ENCODE data around the gene GPR35.

GPR35 gene

DNA sequence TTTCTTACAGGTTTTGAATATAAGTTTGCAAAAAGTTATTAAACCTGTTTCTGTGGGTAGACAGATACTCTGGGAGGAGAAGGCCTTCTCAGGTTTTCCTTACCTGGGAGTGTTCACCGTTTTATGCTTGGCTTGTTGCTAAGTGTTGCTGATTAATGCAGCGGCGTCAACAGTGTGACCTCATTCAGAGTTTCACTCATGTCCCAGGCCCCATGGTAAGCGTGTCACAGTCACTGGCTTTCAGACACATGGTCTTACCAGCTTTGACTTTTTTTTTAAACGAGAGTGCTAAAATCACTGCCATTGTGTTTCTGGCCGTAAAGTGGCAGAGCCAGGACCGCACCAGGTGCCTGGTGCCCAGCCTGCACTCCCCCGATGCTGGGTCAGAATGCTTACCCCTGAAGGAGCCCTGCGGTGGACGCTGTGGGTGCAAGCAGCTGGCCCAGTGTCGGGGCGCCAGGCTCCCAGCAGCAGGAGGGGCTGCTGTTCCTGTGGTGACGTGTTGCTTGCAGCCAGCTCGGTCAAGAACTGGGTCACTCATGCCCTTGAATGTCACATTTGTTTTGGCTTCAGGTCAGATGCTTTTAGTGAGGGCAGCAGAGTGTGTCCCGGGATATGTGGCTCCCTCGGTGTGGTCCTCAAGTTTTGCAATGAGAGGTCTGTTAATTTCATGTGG is 35.3 kb upstream of the GPR35 start:
- no peak for DNase-seq

DNA sequence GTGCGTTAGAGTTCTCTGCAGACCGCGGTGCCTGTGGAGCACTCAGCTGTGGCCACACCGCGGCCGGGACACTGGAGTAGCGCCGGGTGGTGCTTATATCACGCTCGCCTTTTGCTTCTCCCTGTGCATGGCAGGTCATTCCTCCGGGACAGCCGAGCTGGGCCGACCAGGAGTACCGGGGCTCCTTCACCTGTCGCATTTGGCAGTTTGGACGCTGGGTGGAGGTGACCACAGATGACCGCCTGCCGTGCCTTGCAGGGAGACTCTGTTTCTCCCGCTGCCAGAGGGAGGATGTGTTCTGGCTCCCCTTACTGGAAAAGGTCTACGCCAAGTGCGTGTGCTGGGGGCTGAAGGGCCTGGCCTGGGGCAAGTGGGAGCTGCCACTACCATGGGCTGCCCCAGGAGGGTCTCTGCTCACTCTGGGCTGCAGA is 34.6 kb upstream of the GPR35 start:
- DNase-seq: no peak

DNA sequence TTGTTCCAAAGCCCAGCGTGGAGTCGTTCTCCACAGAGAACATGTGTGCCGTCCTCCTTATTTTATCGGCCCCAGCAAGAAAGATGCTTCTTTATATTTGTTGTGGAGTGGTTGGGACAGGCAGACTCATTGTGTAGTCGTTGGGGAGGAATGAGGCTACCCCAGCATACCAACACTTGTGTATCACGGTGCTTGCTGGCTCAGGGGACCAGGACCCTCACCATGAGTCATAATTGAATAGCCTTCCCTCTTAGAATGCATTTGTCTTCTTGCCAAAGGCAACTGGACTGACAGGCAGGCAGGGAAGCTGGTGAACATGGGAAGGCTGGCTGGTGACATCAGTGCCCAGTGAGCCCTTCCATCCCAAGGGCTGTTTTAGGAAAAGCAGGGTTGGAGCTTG is 34.1 kb upstream of the GPR35 start:
- no peak for DNase-seq

DNA sequence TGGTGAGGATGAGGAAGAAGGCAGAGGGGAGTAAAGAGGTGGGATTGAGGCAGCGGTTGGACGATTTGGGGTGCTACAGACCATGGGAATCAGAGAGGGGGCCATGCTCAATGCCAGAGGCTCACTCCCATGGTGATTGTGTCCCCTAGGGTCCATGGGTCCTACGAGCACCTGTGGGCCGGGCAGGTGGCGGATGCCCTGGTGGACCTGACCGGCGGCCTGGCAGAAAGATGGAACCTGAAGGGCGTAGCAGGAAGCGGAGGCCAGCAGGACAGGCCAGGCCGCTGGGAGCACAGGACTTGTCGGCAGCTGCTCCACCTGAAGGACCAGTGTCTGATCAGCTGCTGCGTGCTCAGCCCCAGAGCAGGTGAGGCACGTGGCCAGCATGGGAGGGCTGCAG is 33.5 kb upstream of the GPR35 start:
- DNase-seq: no peak

DNA sequence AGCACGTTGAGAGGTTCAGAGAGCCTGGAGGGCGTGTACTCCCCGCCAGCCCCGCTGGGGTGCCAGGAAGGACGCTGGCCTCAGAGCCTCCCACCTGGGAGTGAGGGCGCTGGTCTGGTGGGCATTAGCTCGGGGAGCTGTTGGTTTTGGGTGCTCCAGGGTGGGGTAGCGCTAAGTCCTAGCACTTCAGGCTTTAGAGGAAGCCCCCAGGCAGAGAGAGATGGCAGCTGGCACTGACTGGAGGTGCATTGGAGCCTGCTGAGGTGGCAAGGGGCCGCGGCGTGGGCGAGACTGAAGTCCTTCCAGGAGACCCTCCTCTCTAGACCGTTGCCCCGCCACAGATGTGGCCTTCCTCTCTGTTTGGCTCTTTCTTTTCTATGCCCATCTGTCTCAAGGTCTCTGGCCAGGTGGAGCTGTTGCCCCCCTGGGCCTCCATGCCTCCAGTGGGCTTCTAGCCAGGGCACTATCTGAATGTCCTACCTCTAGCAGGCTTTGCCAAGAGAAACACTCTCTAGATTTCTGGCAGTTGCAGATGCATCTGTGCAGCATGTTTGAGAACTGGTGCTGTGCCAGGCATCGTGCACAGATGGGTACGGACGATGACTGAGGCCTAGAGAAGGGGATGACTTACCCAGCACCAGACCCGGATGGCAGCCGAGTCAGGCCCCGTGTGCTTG is 32.1 kb upstream of the GPR35 start:
- no peak for DNase-seq

DNA sequence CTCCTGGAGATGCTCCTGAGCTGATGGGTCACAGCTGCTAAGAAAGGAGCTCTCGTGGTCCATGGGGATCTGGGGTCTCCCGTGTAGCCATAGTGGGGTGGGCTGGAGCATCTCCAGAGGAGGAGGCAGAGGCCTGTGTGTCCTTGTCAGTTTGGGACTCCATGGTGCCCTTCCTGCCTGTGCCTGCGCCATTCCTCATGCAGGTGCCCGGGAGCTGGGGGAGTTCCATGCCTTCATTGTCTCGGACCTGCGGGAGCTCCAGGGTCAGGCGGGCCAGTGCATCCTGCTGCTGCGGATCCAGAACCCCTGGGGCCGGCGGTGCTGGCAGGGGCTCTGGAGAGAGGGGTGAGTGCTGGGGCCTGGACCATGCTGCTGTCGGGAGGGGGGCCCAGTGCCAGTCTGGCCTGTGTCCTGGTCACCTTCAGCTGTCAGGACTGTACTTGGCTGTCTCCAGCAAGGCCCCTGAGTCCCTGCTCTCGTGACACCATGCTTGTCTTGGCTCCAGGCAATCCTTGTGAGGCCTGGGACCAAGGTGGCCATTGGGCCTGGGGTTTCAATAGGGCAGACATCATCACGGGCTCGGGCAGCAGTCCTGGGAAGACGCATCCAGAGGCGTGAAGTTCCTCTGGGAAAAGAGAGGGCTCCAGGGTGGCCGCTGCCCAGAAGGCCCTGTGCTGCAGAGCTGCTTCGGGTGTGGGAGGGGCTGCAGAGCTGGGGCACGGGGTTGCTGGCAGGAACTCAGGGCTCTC is 31.4 kb upstream of the GPR35 start:
- no peak for DNase-seq

DNA sequence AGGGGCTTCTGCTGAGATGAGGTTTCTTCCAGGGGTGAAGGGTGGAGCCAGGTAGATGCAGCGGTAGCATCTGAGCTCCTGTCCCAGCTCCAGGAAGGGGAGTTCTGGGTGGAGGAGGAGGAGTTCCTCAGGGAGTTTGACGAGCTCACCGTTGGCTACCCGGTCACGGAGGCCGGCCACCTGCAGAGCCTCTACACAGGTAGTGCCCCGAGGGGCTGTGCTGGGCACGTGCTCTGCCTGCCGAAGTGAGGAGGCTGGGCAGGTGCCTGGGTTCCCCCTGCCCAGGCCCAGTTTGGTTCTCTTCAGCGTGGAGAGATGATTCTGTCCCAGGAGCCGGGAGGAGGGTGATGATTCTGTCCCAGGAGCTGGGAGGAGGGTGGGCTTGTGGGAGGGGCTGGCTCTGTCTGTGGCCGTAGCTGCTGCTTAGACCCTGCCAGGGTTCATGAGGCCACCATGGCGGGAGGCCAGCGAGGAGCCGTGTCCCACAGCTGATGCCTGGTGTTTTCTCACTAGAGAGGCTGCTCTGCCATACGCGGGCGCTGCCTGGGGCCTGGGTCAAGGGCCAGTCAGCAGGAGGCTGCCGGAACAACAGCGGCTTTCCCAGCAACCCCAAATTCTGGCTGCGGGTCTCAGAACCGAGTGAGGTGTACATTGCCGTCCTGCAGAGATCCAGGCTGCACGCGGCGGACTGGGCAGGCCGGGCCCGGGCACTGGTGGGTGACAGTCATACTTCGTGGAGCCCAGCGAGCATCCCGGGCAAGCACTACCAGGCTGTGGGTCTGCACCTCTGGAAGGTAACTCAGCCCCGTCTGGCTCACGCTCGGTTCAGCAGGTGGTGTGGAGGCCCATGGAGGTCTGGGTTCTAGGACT is 30.5 kb upstream of the GPR35 start:
- DNase-seq: no peak

DNA sequence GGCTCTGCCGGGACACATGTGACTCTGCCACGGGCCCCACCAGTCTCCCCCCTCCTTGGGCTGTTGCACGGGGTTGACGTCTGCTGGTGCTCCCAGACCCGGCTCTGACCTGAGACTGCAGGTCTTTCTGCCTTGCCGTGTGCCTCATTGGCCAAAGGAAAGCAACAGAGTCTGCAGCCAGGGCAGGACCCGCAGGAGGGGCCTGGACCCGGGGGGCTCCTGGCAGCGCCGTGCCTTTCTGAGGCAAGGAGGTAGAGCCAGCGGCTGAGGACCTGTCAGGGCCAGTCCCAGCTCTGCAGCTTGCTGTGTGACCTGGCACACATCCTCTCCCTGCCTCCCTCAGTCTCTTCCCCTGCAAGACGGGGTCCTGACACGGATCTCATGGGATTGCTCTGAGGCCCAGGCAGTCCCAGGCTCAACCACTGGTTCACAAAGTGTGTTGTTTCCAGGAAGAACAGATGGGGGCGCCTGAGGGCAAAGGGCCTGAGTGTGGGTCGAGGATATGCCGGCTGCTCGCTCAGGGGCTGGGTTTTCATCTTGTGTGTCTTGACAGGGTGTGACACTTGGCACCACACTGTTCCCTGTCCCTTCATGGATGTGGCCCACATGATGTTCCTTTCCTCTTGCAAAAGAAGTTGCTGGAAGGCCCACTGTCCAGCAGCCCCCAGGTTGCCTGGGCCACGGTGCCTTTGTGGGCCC is 29.8 kb upstream of the GPR35 start:
- peak; percentile 47 to 64 (median 58) for DNase-seq

DNA sequence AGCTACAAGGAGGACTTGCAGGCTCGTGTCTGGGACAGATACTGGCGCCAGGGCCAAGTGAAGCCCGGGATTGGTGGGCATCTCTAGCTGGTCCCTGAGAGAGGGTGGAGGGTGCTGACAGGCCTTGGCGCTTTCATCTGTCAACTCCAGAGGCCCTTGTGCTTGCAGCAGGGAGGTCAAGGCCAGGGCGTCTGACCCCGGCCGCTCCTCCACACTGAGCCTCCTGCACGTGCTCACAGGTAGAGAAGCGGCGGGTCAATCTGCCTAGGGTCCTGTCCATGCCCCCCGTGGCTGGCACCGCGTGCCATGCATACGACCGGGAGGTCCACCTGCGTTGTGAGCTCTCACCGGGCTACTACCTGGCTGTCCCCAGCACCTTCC is 29.2 kb upstream of the GPR35 start:
- no peak for DNase-seq

DNA sequence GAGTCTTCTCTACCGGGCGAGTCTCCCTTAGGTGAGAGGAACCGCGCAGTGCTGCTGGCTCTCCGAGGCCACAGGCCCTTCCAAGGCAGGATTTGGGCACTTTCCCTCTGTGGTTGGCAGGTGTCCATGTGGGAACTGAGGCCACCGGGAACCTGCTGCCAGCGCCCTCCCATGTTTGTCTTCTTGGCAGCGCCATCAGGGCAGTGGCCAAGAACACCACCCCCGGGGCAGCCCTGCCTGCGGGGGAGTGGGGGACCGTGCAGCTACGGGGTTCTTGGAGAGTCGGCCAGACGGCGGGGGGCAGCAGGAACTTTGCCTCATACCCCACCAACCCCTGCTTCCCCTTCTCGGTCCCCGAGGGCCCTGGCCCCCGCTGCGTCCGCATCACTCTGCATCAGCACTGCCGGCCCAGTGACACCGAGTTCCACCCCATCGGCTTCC is 28.8 kb upstream of the GPR35 start:
- no peak for DNase-seq

DNA sequence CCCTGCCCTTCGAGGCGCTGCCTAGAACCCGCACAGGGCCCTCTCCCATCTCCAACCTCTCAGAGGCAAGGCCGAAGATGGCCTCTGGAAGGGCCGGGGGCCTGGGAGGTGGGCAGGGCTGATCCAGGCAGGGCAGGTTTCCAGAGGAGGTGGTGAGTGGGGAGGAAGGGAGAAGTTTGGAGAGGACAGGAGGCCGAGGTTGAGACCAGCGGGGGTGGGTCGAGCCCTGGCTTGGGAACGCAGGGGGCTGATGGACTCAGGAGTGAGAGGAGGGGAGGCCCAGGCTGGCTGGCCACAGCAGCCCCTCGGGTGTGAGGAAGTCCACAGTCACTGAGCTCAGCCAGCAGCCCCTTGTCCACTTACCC is 28.2 kb upstream of the GPR35 start:
- DNase-seq: no peak

DNA sequence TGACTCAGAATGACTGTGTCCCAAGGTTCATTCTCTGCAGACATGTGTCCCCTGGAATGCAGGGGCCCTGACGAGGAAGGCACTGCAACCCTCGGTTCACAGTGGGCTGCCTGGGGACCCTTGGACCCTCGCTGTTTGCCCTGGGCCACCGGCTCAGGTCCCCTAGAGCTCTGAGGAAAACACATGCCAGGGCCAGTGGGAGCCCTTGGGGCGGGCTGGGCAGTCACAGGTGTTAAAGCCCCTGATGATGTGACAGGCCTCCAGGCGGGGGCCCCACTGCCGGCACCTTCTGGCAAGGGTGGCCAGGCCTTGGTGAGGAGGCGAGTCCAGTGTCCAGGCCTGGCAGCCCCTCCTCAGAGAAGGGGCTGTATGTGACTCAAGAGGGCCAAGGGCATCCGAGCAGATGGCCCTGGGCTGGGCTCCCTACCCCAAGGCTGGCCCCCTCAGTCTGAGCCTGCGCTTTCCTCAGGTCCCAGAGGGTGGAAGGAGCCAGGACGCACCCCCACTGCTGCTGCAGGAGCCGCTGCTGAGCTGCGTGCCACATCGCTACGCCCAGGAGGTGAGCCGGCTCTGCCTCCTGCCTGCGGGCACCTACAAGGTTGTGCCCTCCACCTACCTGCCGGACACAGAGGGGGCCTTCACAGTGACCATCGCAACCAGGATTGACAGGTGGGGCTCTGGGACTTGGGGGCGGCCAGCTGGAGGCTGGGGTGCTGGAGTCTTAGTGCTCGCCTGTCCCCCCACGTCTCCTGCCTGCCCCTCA is 27.7 kb upstream of the GPR35 start:
- no peak for DNase-seq

DNA sequence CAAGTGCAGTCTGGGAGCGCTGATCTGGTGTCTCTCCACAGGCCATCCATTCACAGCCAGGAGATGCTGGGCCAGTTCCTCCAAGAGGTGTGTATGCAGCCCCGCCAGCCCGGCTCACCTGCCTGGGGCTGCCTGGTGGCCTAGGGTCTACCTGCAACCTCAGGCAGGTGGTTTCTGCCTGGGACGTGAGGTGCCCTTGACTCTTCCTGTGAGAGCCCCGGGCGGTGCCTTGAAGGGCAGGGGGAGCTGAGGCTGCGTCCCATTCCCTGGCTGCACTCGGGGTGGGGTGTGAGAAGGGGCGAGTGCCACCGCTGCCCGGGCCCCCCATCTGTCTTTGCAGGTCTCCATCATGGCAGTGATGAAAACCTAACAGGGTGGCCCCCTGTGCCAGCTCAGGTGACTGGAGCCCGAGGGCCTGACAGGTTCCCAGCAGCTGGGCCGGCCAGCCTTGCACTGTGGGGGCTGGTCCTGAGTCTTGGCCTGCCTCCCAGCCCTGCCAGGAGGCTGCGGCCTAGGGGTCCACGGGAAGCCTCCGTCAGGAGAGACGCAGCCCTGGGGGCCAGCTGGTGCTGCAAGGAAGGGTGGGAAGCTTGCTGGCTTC is 26.9 kb upstream of the GPR35 start:
- DNase-seq: no peak

DNA sequence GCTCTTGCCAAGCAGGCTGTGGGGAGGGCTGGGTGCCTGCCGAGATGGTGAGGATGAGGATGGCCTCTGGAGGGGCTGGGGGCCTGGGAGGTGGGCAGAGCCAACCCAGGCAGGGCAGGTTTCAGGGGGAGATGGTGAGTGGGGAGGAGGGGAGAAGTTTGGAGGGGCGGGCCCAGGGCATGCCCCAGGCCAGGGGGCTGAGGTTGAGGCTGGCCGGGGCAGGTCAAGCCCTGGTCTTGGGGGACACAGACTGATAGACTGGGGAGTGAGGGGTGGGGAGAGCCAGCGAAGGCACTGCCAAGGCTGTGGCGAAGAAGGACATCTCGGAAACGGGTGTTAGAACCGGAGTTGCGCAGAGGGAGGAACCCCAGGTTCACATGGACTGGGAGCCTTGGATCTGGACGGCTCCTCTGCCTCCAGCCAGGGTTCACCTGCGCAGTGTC is 26.1 kb upstream of the GPR35 start:
- no peak for DNase-seq

DNA sequence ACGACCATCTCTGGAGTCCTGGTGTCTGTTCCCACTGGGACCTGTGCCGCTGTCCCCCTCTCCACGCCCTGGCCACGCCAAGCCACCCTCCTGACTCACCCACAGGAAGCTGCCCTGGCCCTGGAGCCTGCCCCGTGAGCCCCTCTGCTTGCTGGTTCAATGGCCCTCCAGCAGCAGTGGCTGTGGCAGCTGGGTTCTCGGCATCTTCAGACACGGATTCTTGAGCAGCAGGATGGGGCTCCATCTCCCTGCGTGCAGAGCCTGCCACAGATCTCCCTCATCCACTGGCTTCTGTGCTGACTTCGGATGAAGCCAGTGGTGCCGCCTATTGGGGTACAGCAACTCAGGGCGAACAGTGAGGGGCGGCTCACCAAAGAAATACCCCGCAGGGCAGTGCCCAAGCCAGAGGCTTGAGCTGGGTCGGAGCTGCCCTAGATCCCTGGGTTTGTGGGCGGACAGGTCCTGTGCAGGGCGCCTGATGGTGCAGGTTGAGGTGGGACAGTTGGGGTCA is 24.8 kb upstream of the GPR35 start:
- no peak for DNase-seq

DNA sequence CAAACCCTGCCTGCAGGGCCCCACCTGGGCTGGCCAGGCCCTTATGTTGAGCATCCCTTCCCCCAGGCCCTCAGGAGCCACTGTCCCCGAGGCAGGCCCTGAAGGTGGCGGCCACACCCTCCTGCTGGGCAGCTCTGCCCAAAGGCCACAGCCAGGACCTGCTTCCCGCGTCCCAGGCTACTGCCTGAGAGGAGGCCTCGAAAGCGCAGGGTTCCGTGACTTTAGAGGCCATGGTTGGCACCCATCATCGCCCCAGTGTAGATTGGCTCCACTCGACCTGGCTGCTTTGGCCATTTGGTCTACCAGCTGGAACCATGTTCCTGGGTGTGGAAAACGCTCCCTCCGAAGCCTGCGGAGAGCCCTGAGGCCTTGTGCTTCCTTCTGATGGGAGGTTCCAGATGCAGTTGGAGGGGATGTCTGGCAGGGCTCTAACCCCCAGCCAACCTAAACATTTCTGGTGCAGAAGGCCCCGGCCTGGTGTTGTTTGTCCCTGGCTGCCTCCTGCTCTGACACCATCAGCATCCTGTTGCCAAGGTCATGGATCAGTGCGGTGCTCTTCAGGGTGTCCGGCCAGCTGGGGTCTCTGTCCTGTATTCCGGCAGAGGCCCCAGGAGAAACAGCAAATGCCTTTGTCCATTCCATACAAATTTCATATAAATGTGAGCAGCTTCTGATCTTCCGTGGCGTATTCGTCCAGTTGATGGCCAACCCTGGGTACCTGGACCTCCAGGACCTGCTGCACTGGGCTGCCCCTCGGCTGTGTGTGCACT is 24.0 kb upstream of the GPR35 start:
- no peak for DNase-seq

DNA sequence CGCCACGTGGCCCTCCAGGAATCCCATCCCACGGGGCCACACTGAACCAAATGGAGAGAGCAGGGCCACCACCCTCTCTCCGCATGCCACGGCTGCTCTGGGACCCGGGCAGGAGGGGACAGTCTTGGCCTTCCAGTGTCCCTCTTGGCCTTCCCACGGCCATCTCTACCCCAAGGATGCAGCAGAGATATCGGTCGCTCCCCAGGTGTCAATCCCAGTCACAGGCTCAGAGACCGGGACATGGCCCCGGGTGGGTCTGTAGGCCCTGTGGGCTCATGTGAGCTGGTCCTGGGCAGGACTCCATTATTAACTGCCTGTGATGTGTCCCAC is 23.5 kb upstream of the GPR35 start:
- no peak for DNase-seq

DNA sequence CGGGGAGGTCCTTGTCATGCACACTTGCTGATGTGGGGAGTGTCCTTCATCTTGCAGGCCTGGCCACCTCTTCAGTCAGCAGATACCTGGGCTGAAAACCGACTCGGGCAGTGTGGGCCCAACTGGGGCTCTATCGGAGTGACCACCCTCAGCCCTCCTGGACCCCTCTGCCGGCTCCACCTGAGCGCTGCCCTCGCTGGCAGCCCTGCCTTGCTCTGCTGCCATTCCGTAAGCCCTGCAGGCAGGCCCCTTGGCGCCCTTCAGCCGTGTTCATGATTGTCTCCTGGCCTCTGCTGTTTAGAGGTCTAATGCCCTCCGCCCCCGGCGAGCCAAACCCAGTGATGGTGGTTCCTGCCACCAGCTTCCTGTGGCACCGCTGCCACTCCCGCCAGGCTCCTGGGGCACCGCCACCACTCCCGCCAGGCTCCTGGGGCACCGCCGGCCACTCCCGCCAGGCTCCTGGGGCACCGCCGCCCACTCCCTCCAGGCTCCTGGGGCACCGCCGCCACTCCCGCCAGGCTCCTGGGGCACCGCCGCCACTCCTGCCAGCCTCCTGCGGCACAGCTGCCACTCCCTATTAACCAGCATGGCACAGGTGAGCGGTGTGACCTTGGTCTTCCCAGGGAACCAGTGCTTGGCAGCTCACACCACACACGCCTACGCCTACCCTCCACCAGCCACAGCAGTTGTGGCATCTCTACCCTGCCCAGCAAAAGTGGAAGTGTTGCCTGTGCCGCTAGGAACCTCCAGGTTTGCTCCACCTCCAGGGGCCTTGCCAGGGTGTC is 22.8 kb upstream of the GPR35 start:
- DNase-seq: no peak

DNA sequence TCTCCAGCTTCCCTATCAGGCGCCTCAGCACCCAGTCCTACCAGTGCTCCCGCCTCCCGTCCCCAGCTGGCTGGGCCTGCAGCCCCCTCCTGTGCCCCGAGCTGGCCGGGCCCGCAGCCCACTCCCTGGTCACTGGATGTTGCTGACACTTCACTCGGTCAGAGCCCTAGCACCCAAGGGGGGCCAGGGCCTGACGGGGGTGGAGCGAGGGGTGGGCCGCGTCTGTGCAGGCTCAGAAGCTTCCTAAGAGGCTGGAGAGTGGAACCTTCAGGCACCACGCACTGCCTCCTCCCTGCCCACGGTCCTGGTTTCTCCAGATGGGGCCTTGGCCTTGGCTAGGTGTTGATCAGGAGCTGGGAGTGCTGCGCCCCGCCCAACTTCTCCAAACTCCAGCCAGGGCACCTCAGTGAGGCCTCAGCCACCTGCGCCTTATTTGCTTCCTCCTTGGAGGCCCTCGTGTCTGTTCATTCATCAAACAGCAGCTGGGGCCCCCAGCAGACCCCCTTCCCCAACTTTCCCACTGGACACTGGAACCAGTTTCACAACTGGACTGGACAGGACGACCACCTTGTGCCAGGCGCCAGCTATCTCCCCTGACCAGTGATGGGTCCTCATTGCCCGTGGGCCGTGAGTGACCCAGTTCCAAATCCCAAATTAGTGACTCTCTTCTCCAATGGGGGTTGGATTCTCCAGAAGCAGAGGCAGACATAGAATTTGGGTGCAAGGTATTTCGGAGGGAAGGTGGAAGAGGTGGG is 22.0 kb upstream of the GPR35 start:
- DNase-seq: no peak

Measured in suppressor macrophage treated with lipopolysaccharide for 1 hour (primary cell).